ENCODE measurements around the gene MOGAT1. TPM values are rescaled to one million over a fixed set of nuclear protein-coding genes. Genes with fewer than 3 reads are reported as not detected.

Gene MOGAT1
- total RNA-seq, 1 donor from 2014 or later, result 2.2 TPM

DNA sequence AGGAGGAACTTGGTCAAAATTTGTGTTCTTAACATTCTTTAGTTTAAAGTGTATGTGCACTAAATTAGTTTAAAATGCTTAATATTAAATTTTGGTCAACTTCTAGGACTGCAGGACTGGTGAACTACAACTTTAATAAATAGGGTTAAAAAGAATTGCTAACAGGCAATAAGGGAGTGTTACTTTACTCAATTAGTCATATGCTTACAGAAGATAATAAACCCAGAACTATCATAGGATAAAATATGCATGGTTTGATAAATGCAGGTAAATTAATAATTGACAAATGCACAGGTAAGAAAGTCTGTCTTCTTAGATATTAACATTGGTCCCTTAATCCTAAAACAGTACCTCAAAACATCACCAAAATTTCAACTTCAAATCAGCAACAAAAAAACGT lies 36.2 kb upstream of the MOGAT1 start:
- intact Hi-C loops (cut with DNase I), result no loop called here
- DNase-seq, result no peak
- Histone ChIP-seq H3K27ac (no peak overlapping the region), H3K36me3 (peaks cover 89% of the 10 kb centered on the region), H3K9me3 (no peaks in the 10 kb centered on the region), H3K4me1 (no peaks in the 10 kb centered on the region), H3K27me3 (no peaks in the 10 kb centered on the region), H3K4me3 (no peak overlapping the region)
- no peak for ATAC-seq
- TF ChIP-seq, protein P1, sequence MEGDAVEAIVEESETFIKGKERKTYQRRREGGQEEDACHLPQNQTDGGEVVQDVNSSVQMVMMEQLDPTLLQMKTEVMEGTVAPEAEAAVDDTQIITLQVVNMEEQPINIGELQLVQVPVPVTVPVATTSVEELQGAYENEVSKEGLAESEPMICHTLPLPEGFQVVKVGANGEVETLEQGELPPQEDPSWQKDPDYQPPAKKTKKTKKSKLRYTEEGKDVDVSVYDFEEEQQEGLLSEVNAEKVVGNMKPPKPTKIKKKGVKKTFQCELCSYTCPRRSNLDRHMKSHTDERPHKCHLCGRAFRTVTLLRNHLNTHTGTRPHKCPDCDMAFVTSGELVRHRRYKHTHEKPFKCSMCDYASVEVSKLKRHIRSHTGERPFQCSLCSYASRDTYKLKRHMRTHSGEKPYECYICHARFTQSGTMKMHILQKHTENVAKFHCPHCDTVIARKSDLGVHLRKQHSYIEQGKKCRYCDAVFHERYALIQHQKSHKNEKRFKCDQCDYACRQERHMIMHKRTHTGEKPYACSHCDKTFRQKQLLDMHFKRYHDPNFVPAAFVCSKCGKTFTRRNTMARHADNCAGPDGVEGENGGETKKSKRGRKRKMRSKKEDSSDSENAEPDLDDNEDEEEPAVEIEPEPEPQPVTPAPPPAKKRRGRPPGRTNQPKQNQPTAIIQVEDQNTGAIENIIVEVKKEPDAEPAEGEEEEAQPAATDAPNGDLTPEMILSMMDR (IDR thresholded peaks at IDR 0.05), result no peak

DNA sequence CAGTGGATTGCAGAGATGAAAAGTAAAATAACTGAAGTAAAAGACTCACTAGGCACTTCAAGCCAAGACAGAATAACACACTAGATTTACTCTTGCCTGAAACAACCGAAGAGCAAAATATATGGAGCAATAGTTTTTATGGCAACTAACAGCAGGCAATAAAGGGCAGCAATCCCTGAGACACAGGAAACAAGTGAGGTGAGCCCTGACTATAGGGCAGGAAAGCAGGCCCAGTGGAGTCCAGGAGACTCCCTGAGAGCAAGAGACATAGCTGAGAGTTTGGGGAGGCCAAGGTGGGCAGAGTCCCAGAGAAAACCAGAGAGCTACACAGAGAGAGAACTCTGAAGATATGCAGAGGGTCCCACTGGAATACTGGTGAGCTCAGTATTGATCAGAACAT lies 34.4 kb upstream of the MOGAT1 start:
- no peaks in the 10 kb centered on the region for H3K4me1 ChIP-seq
- ATAC-seq (no peak), DNase-seq (no peak)
- H3K27me3 ChIP-seq, result no peaks in the 10 kb centered on the region
- TF ChIP-seq, protein P1 (IDR thresholded peaks at IDR 0.05), result no peak
- H3K9me3 ChIP-seq, result no peaks in the 10 kb centered on the region
- no peak overlapping the region for H3K27ac ChIP-seq
- intact Hi-C loops (cut with DNase I), result no loop called here
- H3K36me3 ChIP-seq, result peaks cover 79% of the 10 kb centered on the region
- no peak overlapping the region for H3K4me3 ChIP-seq

DNA sequence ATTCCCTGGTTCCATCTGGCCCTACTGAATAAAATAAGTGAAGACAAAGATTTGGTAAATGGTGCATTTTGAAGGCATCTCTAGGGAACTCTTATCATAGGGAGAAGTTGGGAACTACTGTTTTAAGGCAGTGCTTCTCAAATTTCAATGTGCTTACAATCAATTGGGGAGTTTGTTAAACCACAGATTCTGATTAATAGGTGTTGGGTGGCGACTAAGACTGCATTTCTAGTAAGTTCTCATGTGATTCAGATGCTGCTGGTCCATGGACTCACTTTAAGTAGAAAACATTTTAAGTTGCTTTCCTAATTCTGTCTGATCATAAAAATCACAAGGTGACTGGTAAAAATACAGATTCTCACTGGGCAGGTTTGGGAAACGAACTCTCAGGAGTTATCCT lies 30.1 kb upstream of the MOGAT1 start:
- intact Hi-C loops (cut with DNase I), result no loop called here
- H3K36me3 ChIP-seq, result peaks cover 69% of the 10 kb centered on the region

DNA sequence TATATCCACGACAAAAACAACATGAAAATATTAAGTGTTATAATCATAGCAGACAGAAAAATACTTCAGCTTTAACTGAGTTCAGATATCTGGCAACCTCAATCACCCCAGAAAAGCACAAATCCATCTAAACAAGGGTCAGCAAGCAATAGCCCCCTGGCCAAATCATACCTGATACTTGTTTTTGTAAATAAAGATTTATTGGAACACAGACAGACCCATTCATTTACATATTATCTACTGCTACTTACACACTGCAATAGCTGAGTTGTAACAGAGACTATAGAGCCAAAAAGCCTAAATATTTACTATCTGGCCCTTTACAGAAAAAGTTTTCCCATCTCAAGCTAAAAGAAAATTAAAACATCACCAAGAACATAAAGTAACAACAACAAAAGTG lies 28.3 kb upstream of the MOGAT1 start:
- TF ChIP-seq, protein P1 (IDR thresholded peaks at IDR 0.05), result no peak
- Histone ChIP-seq H3K4me3 (no peak overlapping the region), H3K27ac (no peak overlapping the region), H3K36me3 (peaks cover 70% of the 10 kb centered on the region), H3K27me3 (no peaks in the 10 kb centered on the region), H3K4me1 (no peaks in the 10 kb centered on the region), H3K9me3 (no peaks in the 10 kb centered on the region)
- ATAC-seq, result no peak
- no peak for DNase-seq
- intact Hi-C loops (cut with DNase I), result no loop called here

More for the DNA sequence above, 30.1 kb upstream of the MOGAT1 start:
- TF ChIP-seq, protein P1 (IDR thresholded peaks at IDR 0.05), result no peak
- H3K4me1 ChIP-seq, result no peaks in the 10 kb centered on the region
- no peak overlapping the region for H3K4me3 ChIP-seq
- ATAC-seq (no peak), DNase-seq (no peak)
- H3K27ac ChIP-seq, result no peak overlapping the region
- H3K9me3 ChIP-seq, result no peaks in the 10 kb centered on the region
- no peaks in the 10 kb centered on the region for H3K27me3 ChIP-seq

DNA sequence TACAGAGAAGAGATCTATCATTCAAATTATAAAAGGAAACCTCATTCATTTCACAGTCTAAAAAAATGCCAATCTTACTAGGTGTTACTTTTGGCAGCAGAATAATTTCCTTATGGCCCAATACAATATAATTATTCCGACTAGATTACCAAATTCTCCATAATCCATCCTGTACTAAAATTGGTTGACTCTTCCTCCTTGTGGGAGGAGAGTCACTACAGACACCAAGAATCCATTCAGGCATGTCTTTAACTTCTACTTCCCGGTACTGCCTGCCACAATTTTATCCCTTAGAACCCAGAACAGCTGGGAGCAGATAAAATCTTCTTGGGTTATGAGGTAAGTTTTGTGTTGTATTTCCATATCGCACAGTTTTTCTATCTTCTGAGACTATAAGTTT lies 25.4 kb upstream of the MOGAT1 start:
- H3K36me3 ChIP-seq, result peaks cover 50% of the 10 kb centered on the region
- intact Hi-C loops (cut with DNase I), result no loop called here

More for the DNA sequence above, 25.4 kb upstream of the MOGAT1 start:
- Histone ChIP-seq H3K27ac (no peak overlapping the region), H3K4me3 (no peak overlapping the region), H3K27me3 (no peaks in the 10 kb centered on the region), H3K9me3 (no peaks in the 10 kb centered on the region), H3K4me1 (no peaks in the 10 kb centered on the region)
- no peak for DNase-seq
- ATAC-seq, result no peak
- TF ChIP-seq, protein P1 (IDR thresholded peaks at IDR 0.05), result no peak
